CD4-positive, alpha-beta T cell treated with Interleukin-4 for 1 hour (primary cell): ENCODE measurements around the gene TNS1.

Experiments
- DNase-seq, 2 donors: peaks; one replicate each; pipeline ENCODE4 v3.0.0-alpha.2; 2020 to 2022

TNS1 gene

GRCh38 chr2:217863883-217864282 is 138.9 kb downstream of the TNS1 start:
- no peak for DNase-seq

- DNase-seq = no peak
These were observed 141.4 kb downstream of the TNS1 start for GRCh38 chr2:217861334-217861877.

- DNase-seq = no peak
These were observed 142.9 kb downstream of the TNS1 start for GRCh38 chr2:217859926-217860325.

GRCh38 chr2:217858519-217859491 is 144.0 kb downstream of the TNS1 start:
- no peak for DNase-seq

GRCh38 chr2:217857624-217858506 is 144.9 kb downstream of the TNS1 start:
- no peak for DNase-seq

GRCh38 chr2:217856871-217857270 is 145.9 kb downstream of the TNS1 start:
- DNase-seq = no peak

- DNase-seq = no peak
These were observed 146.6 kb downstream of the TNS1 start for GRCh38 chr2:217856159-217856558.

- DNase-seq = no peak
These were observed 147.9 kb downstream of the TNS1 start for GRCh38 chr2:217854684-217855420.

GRCh38 chr2:217853961-217854360 is 148.8 kb downstream of the TNS1 start:
- DNase-seq = no peak

GRCh38 chr2:217853301-217853881 is 149.4 kb downstream of the TNS1 start:
- no peak for DNase-seq

GRCh38 chr2:217852555-217853211 is 150.1 kb downstream of the TNS1 start:
- DNase-seq = no peak

- no peak for DNase-seq
These were observed 151.4 kb downstream of the TNS1 start for GRCh38 chr2:217851191-217852020.

- no peak for DNase-seq
These were observed 153.4 kb downstream of the TNS1 start for GRCh38 chr2:217849154-217849975.

GRCh38 chr2:217848351-217848957 is 154.3 kb downstream of the TNS1 start:
- DNase-seq = no peak

- DNase-seq = no peak
These were observed 155.0 kb downstream of the TNS1 start for GRCh38 chr2:217847552-217848350.

GRCh38 chr2:217847115-217847514 is 155.7 kb downstream of the TNS1 start:
- no peak for DNase-seq

- no peak for DNase-seq
These were observed 156.5 kb downstream of the TNS1 start for GRCh38 chr2:217846321-217846743.

GRCh38 chr2:217845301-217845700 is 157.5 kb downstream of the TNS1 start:
- no peak for DNase-seq
